MM.1S (cell line): ENCODE data around the gene PLAAT4.

Source experiments
- DNase-seq: peaks from one replicate; pipeline ENCODE4 v3.0.0-alpha.2; 2015
- H2AFZ ChIP-seq: fragments of 300-600 bp; sonication (generic); 2 replicates; pipeline ENCODE4 v1.6.0; 2016; ENCODE audit warnings: antibody characterized with exemption, low read length
- H3F3A ChIP-seq: fragments of 300-600 bp; sonication (generic); 2 replicates; pipeline ENCODE4 v1.6.1; 2016; ENCODE audit warnings: mild to moderate bottlenecking, antibody characterized with exemption, low read length, moderate library complexity, mixed read lengths; ENCODE audit not compliant: insufficient read depth
- H3K27ac ChIP-seq: fragments of 300-600 bp; sonication (generic); 2 replicates; pipeline ENCODE4 v1.5.1; 2016; ENCODE audit warnings: mild to moderate bottlenecking, low read length
- H3K27me3 ChIP-seq: fragments of 300-600 bp; sonication (generic); replicated peaks from 2 replicates; pipeline ENCODE4 v1.6.0; 2016; ENCODE audit warnings: low read length; ENCODE audit not compliant: insufficient read depth
- H3K36me3 ChIP-seq: fragments of 300-600 bp; sonication (generic); replicated peaks from 2 replicates; pipeline ENCODE4 v1.6.1; 2016; ENCODE audit warnings: mild to moderate bottlenecking, low read length, mixed read lengths; ENCODE audit not compliant: insufficient read depth
- H3K4me1 ChIP-seq: fragments of 300-600 bp; sonication (generic); 2 replicates; pipeline ENCODE4 v1.6.1; 2016; ENCODE audit warnings: low read length, mixed read lengths
- H3K4me2 ChIP-seq: fragments of 300-600 bp; sonication (generic); 2 replicates; pipeline ENCODE4 v1.6.0; 2016; ENCODE audit warnings: low read depth, low read length
- H3K4me3 ChIP-seq: fragments of 300-600 bp; sonication (generic); 2 replicates; pipeline ENCODE4 v1.5.1; 2016; ENCODE audit warnings: low read length, mixed read lengths
- H3K79me2 ChIP-seq: fragments of 300-600 bp; sonication (generic); 2 replicates; pipeline ENCODE4 v1.6.1; 2016; ENCODE audit warnings: mixed run types, low read length, mixed read lengths
- H3K9ac ChIP-seq: fragments of 300-600 bp; sonication (generic); 2 replicates; pipeline ENCODE4 v1.6.1; 2016; ENCODE audit warnings: low read length, mixed read lengths
- H3K9me2 ChIP-seq: fragments of 300-600 bp; sonication (generic); replicated peaks from 2 replicates; pipeline ENCODE4 v1.6.1; 2016; ENCODE audit warnings: mild to moderate bottlenecking, low read length, mixed read lengths; ENCODE audit not compliant: insufficient read depth
- H3K9me3 ChIP-seq: fragments of 300-600 bp; sonication (generic); replicated peaks from 2 replicates; pipeline ENCODE4 v1.6.1; 2016; ENCODE audit warnings: mild to moderate bottlenecking, low read length, mixed read lengths; ENCODE audit not compliant: insufficient read depth
- H4K20me1 ChIP-seq: fragments of 300-600 bp; sonication (generic); 2 replicates; pipeline ENCODE4 v1.6.1; 2016; ENCODE audit warnings: mild to moderate bottlenecking, low read length, moderate library complexity, mixed read lengths; ENCODE audit not compliant: insufficient read depth
- EZH2 ChIP-seq: fragments of 300-600 bp; sonication (generic); optimal IDR thresholded peaks from 2 replicates; pipeline ENCODE3; 2017; ENCODE audit warnings: low read depth, mild to moderate bottlenecking, antibody characterized with exemption, low read length, mixed read lengths
- EZH2phosphoT487 ChIP-seq: fragments of 300-600 bp; sonication (generic); IDR thresholded peaks from 2 replicates; pipeline ENCODE4 v1.6.1; 2018; ENCODE audit warnings: antibody characterized with exemption, low read length
- TF ChIP-seq, protein P1 (sequence below): fragments of 300-600 bp; sonication (generic); IDR thresholded peaks from 2 replicates; pipeline ENCODE4 v1.5.1; 2016; ENCODE audit warnings: antibody characterized with exemption, low read length, mixed read lengths

Gene PLAAT4

DNA sequence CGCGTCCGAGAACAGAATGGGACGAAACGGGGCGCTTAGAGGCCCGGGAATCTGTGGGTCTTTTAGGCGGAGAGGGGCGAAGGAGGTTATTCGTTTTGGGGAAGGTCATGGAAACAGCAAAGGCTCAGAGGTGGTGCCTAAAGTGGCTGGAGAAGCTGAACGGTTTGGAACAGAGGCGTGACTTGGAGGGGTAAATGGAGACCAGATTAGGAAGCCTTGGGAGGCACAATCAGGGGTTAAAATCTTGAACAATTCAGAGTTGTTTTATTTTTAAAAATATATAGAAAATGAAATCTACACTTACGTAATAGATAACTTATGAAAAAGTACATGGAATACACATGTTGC is 45.4 kb upstream of the PLAAT4 start:
- no peak overlapping the region for H3K4me3 ChIP-seq

DNA sequence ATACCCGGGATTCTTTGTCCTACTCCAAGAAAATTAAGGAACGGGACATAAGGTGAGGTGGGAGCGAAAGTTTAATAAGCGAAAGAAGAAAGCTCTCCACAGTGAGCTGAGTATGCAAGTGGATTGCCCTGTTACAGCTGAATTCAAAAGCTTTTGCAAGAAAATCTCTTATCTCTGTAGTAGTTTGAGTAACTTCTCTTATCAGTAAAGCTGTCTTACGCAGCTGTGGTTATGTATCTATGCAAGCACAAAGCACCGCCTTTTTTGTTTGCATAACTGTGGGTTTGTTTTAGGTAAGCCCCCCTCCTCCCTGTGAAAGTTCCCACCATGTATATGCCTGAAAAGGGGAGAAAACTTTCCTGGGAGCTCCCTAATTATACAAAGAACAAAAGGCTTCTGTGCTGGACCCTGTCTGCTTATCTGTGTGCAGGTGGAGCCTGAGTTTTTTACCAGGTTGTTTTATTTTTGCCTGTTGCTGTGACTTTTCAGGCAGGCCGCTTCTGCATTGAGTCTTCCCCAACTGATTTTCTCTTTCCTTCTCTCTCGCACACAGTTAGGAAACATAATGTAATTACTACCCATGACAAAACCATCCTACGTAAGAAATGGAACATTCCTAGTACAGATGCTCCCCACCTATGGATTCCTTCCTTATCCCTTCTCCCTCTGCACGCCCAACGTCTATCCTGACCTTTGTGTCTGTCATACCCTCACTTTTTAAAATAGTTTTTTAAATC is 44.8 kb upstream of the PLAAT4 start:
- Histone ChIP-seq H3K27me3 (no peaks in the 10 kb centered on the region), H3K4me1 (no peaks in the 10 kb centered on the region), H3F3A (no peaks in the 10 kb centered on the region), H3K27ac (no peak overlapping the region), H3K79me2 (no peaks in the 10 kb centered on the region), H3K4me2 (no peak overlapping the region), H3K9me2 (no peaks in the 10 kb centered on the region), H3K9me3 (no peaks in the 10 kb centered on the region), H3K4me3 (no peak overlapping the region), H4K20me1 (no peaks in the 10 kb centered on the region), H3K9ac (no peak overlapping the region), H3K36me3 (no peaks in the 10 kb centered on the region), H2AFZ (no peak overlapping the region)
- TF ChIP-seq EZH2 = no peak
- TF ChIP-seq, protein P1, sequence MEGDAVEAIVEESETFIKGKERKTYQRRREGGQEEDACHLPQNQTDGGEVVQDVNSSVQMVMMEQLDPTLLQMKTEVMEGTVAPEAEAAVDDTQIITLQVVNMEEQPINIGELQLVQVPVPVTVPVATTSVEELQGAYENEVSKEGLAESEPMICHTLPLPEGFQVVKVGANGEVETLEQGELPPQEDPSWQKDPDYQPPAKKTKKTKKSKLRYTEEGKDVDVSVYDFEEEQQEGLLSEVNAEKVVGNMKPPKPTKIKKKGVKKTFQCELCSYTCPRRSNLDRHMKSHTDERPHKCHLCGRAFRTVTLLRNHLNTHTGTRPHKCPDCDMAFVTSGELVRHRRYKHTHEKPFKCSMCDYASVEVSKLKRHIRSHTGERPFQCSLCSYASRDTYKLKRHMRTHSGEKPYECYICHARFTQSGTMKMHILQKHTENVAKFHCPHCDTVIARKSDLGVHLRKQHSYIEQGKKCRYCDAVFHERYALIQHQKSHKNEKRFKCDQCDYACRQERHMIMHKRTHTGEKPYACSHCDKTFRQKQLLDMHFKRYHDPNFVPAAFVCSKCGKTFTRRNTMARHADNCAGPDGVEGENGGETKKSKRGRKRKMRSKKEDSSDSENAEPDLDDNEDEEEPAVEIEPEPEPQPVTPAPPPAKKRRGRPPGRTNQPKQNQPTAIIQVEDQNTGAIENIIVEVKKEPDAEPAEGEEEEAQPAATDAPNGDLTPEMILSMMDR = no peak
- TF ChIP-seq EZH2phosphoT487 = no peak
- no peak for DNase-seq

More for the DNA sequence above, 45.4 kb upstream of the PLAAT4 start:
- H3K9me2 ChIP-seq = no peaks in the 10 kb centered on the region
- no peak overlapping the region for H3K4me2 ChIP-seq
- no peak overlapping the region for H2AFZ ChIP-seq
- no peaks in the 10 kb centered on the region for H3K36me3 ChIP-seq
- H3K27ac ChIP-seq = no peak overlapping the region
- no peak overlapping the region for H3K9ac ChIP-seq
- TF ChIP-seq EZH2 (no peak), EZH2phosphoT487 (no peak)
- TF ChIP-seq, protein P1 = no peak
- H3K27me3 ChIP-seq = no peaks in the 10 kb centered on the region
- H3F3A ChIP-seq = no peaks in the 10 kb centered on the region
- H3K4me1 ChIP-seq = no peaks in the 10 kb centered on the region
- no peaks in the 10 kb centered on the region for H3K79me2 ChIP-seq
- no peaks in the 10 kb centered on the region for H4K20me1 ChIP-seq
- DNase-seq = no peak
- no peaks in the 10 kb centered on the region for H3K9me3 ChIP-seq

DNA sequence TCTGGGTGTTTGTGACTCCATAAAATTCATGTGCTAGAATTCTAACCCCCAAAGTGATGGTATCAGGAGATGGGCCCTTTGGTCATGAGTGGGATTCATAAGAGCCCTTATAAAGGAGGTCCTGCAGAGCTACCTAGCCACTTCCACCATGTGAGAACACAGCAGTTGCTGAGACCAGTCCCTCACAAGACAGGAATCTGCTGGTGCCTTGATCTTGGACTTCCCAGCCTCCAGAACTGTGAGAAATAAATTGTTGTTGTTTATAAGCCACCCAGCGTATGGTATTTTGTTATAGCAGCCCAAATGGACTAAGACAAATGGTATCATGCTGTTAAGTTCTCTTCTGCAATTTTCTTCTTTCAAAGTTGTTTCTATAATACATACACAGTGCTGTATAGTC is 44.2 kb upstream of the PLAAT4 start:
- TF ChIP-seq EZH2 (no peak), EZH2phosphoT487 (no peak)
- TF ChIP-seq, protein P1 = no peak
- Histone ChIP-seq H3K79me2 (no peaks in the 10 kb centered on the region), H3K9ac (no peak overlapping the region), H3K4me1 (no peaks in the 10 kb centered on the region), H4K20me1 (no peaks in the 10 kb centered on the region), H3K27ac (no peak overlapping the region), H3K4me3 (no peak overlapping the region), H3K36me3 (no peaks in the 10 kb centered on the region), H3K9me2 (no peaks in the 10 kb centered on the region), H3F3A (no peaks in the 10 kb centered on the region), H2AFZ (no peak overlapping the region), H3K27me3 (no peaks in the 10 kb centered on the region), H3K4me2 (no peak overlapping the region), H3K9me3 (no peaks in the 10 kb centered on the region)
- DNase-seq = no peak
